Measurements from ENCODE around the gene CNTNAP5. TPM values are rescaled to one million over a fixed set of nuclear protein-coding genes. Genes with fewer than 3 reads are reported as not detected.

Gene CNTNAP5
- total and polyA plus RNA-seq, 2 donors (not counting 1 experiment from before 2014, with no cell fraction given), result not detected

DNA sequence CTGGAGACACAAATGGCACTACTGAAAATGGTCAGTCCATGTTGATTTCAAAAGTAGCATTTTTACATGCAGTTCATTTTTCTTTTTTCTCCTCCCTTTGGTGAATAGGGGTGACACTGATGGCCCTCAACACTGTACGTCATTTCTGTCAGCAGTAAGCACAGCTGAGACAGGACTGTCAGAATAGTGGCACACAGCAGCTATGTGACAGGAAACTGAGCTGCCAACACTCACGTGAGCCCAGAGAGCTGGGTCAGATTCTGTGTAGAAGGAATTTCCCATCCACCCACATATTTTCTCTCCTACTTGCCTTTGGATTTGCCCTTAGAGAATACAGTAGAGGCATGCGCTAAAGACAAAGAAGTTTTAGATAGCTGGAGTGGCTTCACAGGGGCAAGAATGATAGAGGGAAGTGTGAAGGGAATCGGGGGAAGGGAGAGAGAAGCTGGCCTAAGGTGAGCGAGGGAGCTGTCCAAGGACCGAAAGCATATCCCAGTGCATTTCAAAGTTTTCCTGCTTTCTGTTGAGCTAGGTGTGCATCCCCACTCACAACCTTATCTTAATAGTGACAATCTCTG is 476.6 kb downstream of the CNTNAP5 start:
- no peaks in the 10 kb centered on the region for H3K27me3 ChIP-seq (replicated peaks in 1 of 4; ENCODE audit: control extremely low read depth in 1 of 4, control insufficient read depth in 3 of 4, insufficient read depth in 4 of 4, low read length in 3 of 4)
- H3K9ac ChIP-seq (ENCODE audit: low read length), result no peak overlapping the region
- WGBS (ENCODE audit: insufficient coverage), result 43% methylated on average over 2 of the region's 6 CpGs
- peaks cover 0 to 7% (median 0%) of the 10 kb centered on the region in 3 donors for H3K9me3 ChIP-seq (ENCODE audit: control extremely low read depth in 1 of 3, control insufficient read depth in 2 of 3, insufficient read depth in 1 of 3, low read length in 2 of 3)
- no peak overlapping the region for H3K4me3 ChIP-seq (ENCODE audit: control extremely low read depth in 1 of 5, extremely low read depth in 1 of 5, insufficient read depth in 1 of 5, low read depth in 2 of 5, low read length in 4 of 5)
- no peaks in the 10 kb centered on the region for H3K27me3 Mint-ChIP-seq
- no peak overlapping the region for H3K4me2 ChIP-seq (replicated peaks; ENCODE audit: low read depth, low read length, poor library complexity, severe bottlenecking)
- intact Hi-C loops (cut with micrococcal nuclease), result no loop called here
- ChIA-PET CTCF (no interaction called here), POLR2A (no interaction called here)
- H3K27ac Mint-ChIP-seq, result no peak overlapping the region
- no peak for ATAC-seq (ENCODE audit: low read depth)
- H3K4me1 Mint-ChIP-seq, result no peaks in the 10 kb centered on the region
- H3K4me3 Mint-ChIP-seq, result no peak overlapping the region
- no peaks in the 10 kb centered on the region for H3K4me1 ChIP-seq (ENCODE audit: control insufficient read depth in 2 of 2, insufficient read depth in 2 of 2, low read length in 2 of 2)
- no peaks in the 10 kb centered on the region for H3K9me3 Mint-ChIP-seq (ENCODE audit: insufficient read depth)
- no peak for TF ChIP-seq EZH2 (IDR thresholded peaks at IDR 0.05; ENCODE audit: borderline replicate concordance, insufficient read depth, low read depth, low read length, poor library complexity, severe bottlenecking)
- no peak for DNase-seq
- no peaks in the 10 kb centered on the region for H3K36me3 ChIP-seq (replicated peaks in 1 of 2; ENCODE audit: control extremely low read depth in 1 of 2, control insufficient read depth in 1 of 2, extremely low read depth in 1 of 2, insufficient read depth in 2 of 2, low read length in 1 of 2)
- H3K27ac ChIP-seq (ENCODE audit: low read length in 2 of 2), result no peak overlapping the region
- no peaks in the 10 kb centered on the region for H4K20me1 ChIP-seq (ENCODE audit: control insufficient read depth, insufficient read depth, low read length, poor library complexity, severe bottlenecking)
- no peaks in the 10 kb centered on the region for H3K79me2 ChIP-seq (ENCODE audit: control insufficient read depth, insufficient read depth, low read length)
- H2AFZ ChIP-seq (ENCODE audit: insufficient read depth, low read depth, low read length, poor library complexity, severe bottlenecking), result no peak overlapping the region

GRCh38 chr2:124514236-124514635 is 489.1 kb downstream of the CNTNAP5 start:
- no peak for DNase-seq
- TF ChIP-seq CTCF (IDR thresholded peaks at IDR 0.05), result no peak
- no peak for TF ChIP-seq EZH2 (IDR thresholded peaks at IDR 0.05; ENCODE audit: borderline replicate concordance, insufficient read depth, low read depth, low read length, poor library complexity, severe bottlenecking)
- ATAC-seq (ENCODE audit: low read depth), result no peak
- no peaks in the 10 kb centered on the region for H3K27me3 Mint-ChIP-seq
- H3K9me3 Mint-ChIP-seq (ENCODE audit: insufficient read depth), result peaks cover 12% of the 10 kb centered on the region
- H3K4me1 Mint-ChIP-seq, result no peaks in the 10 kb centered on the region
- Histone ChIP-seq H3K79me2 (ENCODE audit: control insufficient read depth, insufficient read depth, low read length) (no peaks in the 10 kb centered on the region), H3K9me3 (ENCODE audit: control extremely low read depth in 1 of 3, control insufficient read depth in 2 of 3, insufficient read depth in 1 of 3, low read length in 2 of 3) (no peaks in the 10 kb centered on the region), H3K4me3 (ENCODE audit: control extremely low read depth in 1 of 5, extremely low read depth in 1 of 5, insufficient read depth in 1 of 5, low read depth in 2 of 5, low read length in 4 of 5) (no peak overlapping the region), H3K4me2 (replicated peaks; ENCODE audit: low read depth, low read length, poor library complexity, severe bottlenecking) (no peak overlapping the region), H3K4me1 (ENCODE audit: control insufficient read depth in 2 of 2, insufficient read depth in 2 of 2, low read length in 2 of 2) (no peaks in the 10 kb centered on the region), H3K27me3 (replicated peaks in 1 of 4; ENCODE audit: control extremely low read depth in 1 of 4, control insufficient read depth in 3 of 4, insufficient read depth in 4 of 4, low read length in 3 of 4) (no peaks in the 10 kb centered on the region), H3K9ac (ENCODE audit: low read length) (no peak overlapping the region), H3K27ac (ENCODE audit: low read length in 2 of 2) (no peak overlapping the region), H2AFZ (ENCODE audit: insufficient read depth, low read depth, low read length, poor library complexity, severe bottlenecking) (no peak overlapping the region), H4K20me1 (ENCODE audit: control insufficient read depth, insufficient read depth, low read length, poor library complexity, severe bottlenecking) (no peaks in the 10 kb centered on the region), H3K36me3 (replicated peaks in 1 of 2; ENCODE audit: control extremely low read depth in 1 of 2, control insufficient read depth in 1 of 2, extremely low read depth in 1 of 2, insufficient read depth in 2 of 2, low read length in 1 of 2) (no peaks in the 10 kb centered on the region)
- intact Hi-C loops (cut with micrococcal nuclease), result no loop called here
- no CpG with 5 or more reads among the region's 1 CpG for WGBS (ENCODE audit: insufficient coverage)
- ChIA-PET CTCF (no interaction called here), POLR2A (no interaction called here)
- H3K27ac Mint-ChIP-seq, result no peak overlapping the region
- H3K4me3 Mint-ChIP-seq, result no peak overlapping the region
